Endothelial cell of umbilical vein (primary cell): Measurements from ENCODE around the gene ATG7. TPM values are rescaled to one million over a fixed set of nuclear protein-coding genes. Genes with fewer than 3 reads are reported as not detected.

Source experiments
- BruUV-seq: library from RNA; stranded (reverse); fragments of 400-500 nt; replicated peaks from 2 replicates; lab custom pipeline; 2021; lab: Mats Ljungman, UMichigan
- CTCF ChIA-PET: fragments of 300-600, 350-600 bp; sonication (Branson Sonifier 250); formaldehyde crosslinking; loops from one replicate; lab custom pipeline; 2021; ENCODE audit warnings: antibody characterized with exemption, inconsistent platforms; lab: Charles Lee
- POLR2A ChIA-PET: fragments of 300-600, 350-600 bp; sonication (Branson Sonifier 250); formaldehyde crosslinking; loops from one replicate; lab custom pipeline; 2021; ENCODE audit warnings: antibody characterized with exemption, inconsistent platforms; lab: Charles Lee
- DNase-seq: peaks from one replicate; pipeline ENCODE4 v3.0.0-alpha.2; 2011; ENCODE audit warnings: low read depth, low spot score
- FAIRE-seq: peaks from 2 replicates; lab custom pipeline; 2011; peaks lifted over from hg19 to GRCh38; lab: Jason Lieb, UNC
- H2AFZ ChIP-seq: 2 replicates; pipeline ENCODE4 v1.6.0; 2012; ENCODE audit warnings: low read depth, low read length, control low read depth, inconsistent platforms
- H3K27ac ChIP-seq: 2 replicates; pipeline ENCODE4 v1.5.1; 2011; ENCODE audit warnings: low read depth, mild to moderate bottlenecking, control low read depth, low read length, moderate library complexity; ENCODE audit not compliant: insufficient read depth
- H3K27me3 ChIP-seq, 2 experiments: 2 replicates each; pipeline versions ENCODE4 v1.6.0 to v1.6.1; 2011; ENCODE audit warnings: low read length in 2 of 2, mixed read lengths in 1 of 2; ENCODE audit not compliant: control insufficient read depth in 2 of 2, insufficient read depth in 2 of 2
- H3K36me3 ChIP-seq, 2 experiments: 2 replicates in 1 of 2; 3 replicates in 1 of 2; pipeline ENCODE4 v1.5.1; 2011; ENCODE audit warnings: low read length in 2 of 2, mild to moderate bottlenecking in 1 of 2, moderate library complexity in 1 of 2; ENCODE audit not compliant: control insufficient read depth in 2 of 2, insufficient read depth in 2 of 2; ENCODE audit errors: extremely low read depth in 1 of 2
- H3K4me1 ChIP-seq: 3 replicates; pipeline ENCODE4 v1.5.1; 2011; ENCODE audit warnings: mild to moderate bottlenecking, low read length; ENCODE audit not compliant: control insufficient read depth, insufficient read depth; ENCODE audit errors: extremely low read depth
- H3K4me2 ChIP-seq: 2 replicates; pipeline ENCODE4 v1.6.1; 2011; ENCODE audit warnings: low read length, control low read depth, mixed read lengths; ENCODE audit not compliant: insufficient read depth
- H3K4me3 ChIP-seq, 3 experiments: fragments of 200-600 bp in 1 of 3; sonication (generic), shearing (Covaris generic) in 1 of 3; replicated peaks in 1 of 3; 2 replicates each; pipeline ENCODE4 v1.5.1; 2011 to 2016; ENCODE audit warnings: control low read depth in 3 of 3, low read length in 3 of 3, mild to moderate bottlenecking in 2 of 3, inconsistent platforms in 1 of 3, low read depth in 1 of 3, moderate library complexity in 1 of 3; ENCODE audit not compliant: insufficient read depth in 1 of 3
- H3K79me2 ChIP-seq: 2 replicates; pipeline ENCODE4 v1.6.0; 2012; ENCODE audit warnings: low read length, inconsistent platforms; ENCODE audit not compliant: control insufficient read depth, insufficient read depth
- H3K9ac ChIP-seq: replicated peaks from 2 replicates; pipeline ENCODE3; 2011; ENCODE audit warnings: low read length, control low read depth; ENCODE audit not compliant: insufficient read depth; ENCODE audit errors: extremely low read depth
- H3K9me1 ChIP-seq: replicated peaks from 3 replicates; pipeline ENCODE4 v1.6.0; 2011; ENCODE audit warnings: mild to moderate bottlenecking, low read length; ENCODE audit not compliant: control insufficient read depth, insufficient read depth; ENCODE audit errors: extremely low read depth
- H3K9me3 ChIP-seq: replicated peaks from 2 replicates; pipeline ENCODE4 v1.5.1; 2012; ENCODE audit warnings: low read length, inconsistent platforms; ENCODE audit not compliant: control insufficient read depth, insufficient read depth
- H4K20me1 ChIP-seq: replicated peaks from 2 replicates; pipeline ENCODE3; 2011; ENCODE audit warnings: mild to moderate bottlenecking, low read length; ENCODE audit not compliant: control insufficient read depth, insufficient read depth; ENCODE audit errors: extremely low read depth
- EZH2 ChIP-seq: IDR thresholded peaks from 2 replicates; pipeline ENCODE4 v1.6.1; 2012; ENCODE audit warnings: borderline replicate concordance, low read depth, mild to moderate bottlenecking, moderate library complexity, low read length, inconsistent platforms; ENCODE audit not compliant: severe bottlenecking
- FOS ChIP-seq: IDR thresholded peaks from 2 replicates; pipeline ENCODE4 v1.6.1; 2011; ENCODE audit warnings: mild to moderate bottlenecking, low read length, moderate library complexity, borderline replicate concordance; ENCODE audit not compliant: insufficient read depth
- GATA2 ChIP-seq: IDR thresholded peaks from 2 replicates; pipeline ENCODE4 v1.7.0; 2011; ENCODE audit warnings: low read depth, mild to moderate bottlenecking, moderate library complexity, mixed read lengths, low read length; ENCODE audit not compliant: insufficient read length, insufficient read depth
- JUN ChIP-seq: IDR thresholded peaks from 2 replicates; pipeline ENCODE4 v1.6.1; 2011; ENCODE audit warnings: borderline replicate concordance, low read depth; ENCODE audit not compliant: insufficient read length, insufficient read depth
- MAX ChIP-seq: IDR thresholded peaks from 2 replicates; pipeline ENCODE4 v1.6.1; 2011; ENCODE audit not compliant: insufficient read depth, insufficient read length
- MYC ChIP-seq: IDR thresholded peaks from one replicate; pipeline ENCODE4 v1.6.1; 2011; ENCODE audit warnings: mild to moderate bottlenecking, low read depth, low read length
- POLR2A ChIP-seq: IDR thresholded peaks from 2 replicates; pipeline ENCODE4 v1.6.1; 2012; ENCODE audit warnings: low read depth, mild to moderate bottlenecking, control low read depth, low read length
- POLR2AphosphoS5 ChIP-seq: IDR thresholded peaks from 2 replicates; pipeline ENCODE4 v1.6.1; 2012; ENCODE audit warnings: low read depth, mild to moderate bottlenecking, control low read depth, low read length, moderate library complexity; ENCODE audit not compliant: insufficient read depth
- dilution Hi-C: fragments of 300-500 bp; cut with MboI; formaldehyde crosslinking; loops from one replicate; pipeline ENCODE4 v1.15.0; 2019; ENCODE audit warnings: low sequenced_read_pairs; ENCODE audit not compliant: extremely low pct_ligation_motif_present
- intact Hi-C: fragments of 100-400 bp; cut with micrococcal nuclease; formaldehyde crosslinking; loops from one replicate; pipeline ENCODE4 v1.10.0; 2022
- polyA plus RNA-seq, 4 experiments: library from polyadenylated mRNA; depleted of rRNA in 3 of 4; stranded (reverse) in 3 of 4; unstranded in 1 of 4; fragments of >200 nt; gene quantifications; 2 replicates each; pipeline versions ENCODE4 v1.2.1 to v1.2.3, GENCODE V29; 2011 to 2012; ENCODE audit warnings: missing spikeins in 1 of 4
- total RNA-seq: library from RNA; stranded (reverse); gene quantifications from 2 replicates; pipeline ENCODE4 v1.2.3, GENCODE V29; 2021
- TF ChIP-seq, protein P1 (sequence below), 2 donors: IDR thresholded peaks; 1 replicate in 1 of 2; 2 replicates in 1 of 2; pipeline ENCODE4 v1.5.1; 2011; ENCODE audit warnings: low read length in 2 of 2, mild to moderate bottlenecking in 2 of 2, moderate library complexity in 2 of 2, control low read depth in 1 of 2, inconsistent platforms in 1 of 2, low read depth in 1 of 2; ENCODE audit not compliant: insufficient read depth in 1 of 2; ENCODE audit errors: extremely low read depth in 1 of 2

ATG7 gene
- total and polyA plus RNA-seq, 2 donors (not counting 3 experiments of a cell fraction or from before 2014, with no cell fraction given): 30.8 to 48.3 TPM

DNA sequence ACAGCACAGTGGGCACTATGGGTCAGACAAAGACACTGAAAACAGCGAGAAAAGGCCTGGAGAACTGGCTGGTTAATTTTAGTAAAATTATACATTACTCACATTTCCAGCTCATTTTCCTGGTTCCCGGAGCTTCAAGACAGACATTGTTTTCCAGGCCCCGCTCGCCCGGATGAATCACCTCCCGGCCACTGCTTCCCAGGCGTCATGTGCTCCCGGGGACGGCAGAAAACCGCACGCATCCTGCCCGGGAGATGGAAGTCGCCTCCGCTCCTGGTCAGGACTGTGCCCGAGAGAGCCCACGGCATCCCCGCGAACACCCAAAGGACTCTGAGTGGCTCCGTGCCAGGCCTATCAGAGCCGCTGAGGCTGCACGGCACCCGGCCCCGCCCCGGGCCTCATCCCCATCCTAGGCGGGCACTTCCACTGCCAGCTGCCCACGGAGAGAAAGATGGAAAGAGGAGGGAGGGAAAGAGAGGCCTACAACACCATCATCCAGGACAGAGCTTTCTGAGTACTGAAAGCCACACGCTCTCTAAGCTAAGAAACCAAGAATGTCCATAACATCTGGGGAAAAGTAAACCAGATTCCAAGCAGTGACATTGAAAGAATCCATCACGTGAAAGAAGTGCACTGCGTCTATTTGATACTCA lies 296.4 kb downstream of the ATG7 start:
- DNase-seq (peak; percentile 97), FAIRE-seq (peak; percentile 99)
- peaks cover 10 to 17% of the 10 kb centered on the region in 2 experiments for H3K36me3 ChIP-seq
- H3K9me3 ChIP-seq: no peaks in the 10 kb centered on the region
- ChIA-PET CTCF (interaction anchor here (0.6 to 4.4 kb wide), 14 partner anchors 11 to 194 kb away, joined by 3 to 21 read pairs (median 4); partner anchors contain the start of gene VGLL4), POLR2A (interaction anchor here (1.0 to 1.6 kb wide), 3 partner anchors 11 to 70 kb away, joined by 3 to 5 read pairs (median 3); no protein-coding TSS in a partner anchor)
- H3K4me1 ChIP-seq: peaks cover 53% of the 10 kb centered on the region
- H2AFZ ChIP-seq: no peak overlapping the region
- TF ChIP-seq MYC: no peak
- TF ChIP-seq JUN: peak; percentile 69
- peak; percentile 74 for TF ChIP-seq POLR2A
- TF ChIP-seq, protein P1, sequence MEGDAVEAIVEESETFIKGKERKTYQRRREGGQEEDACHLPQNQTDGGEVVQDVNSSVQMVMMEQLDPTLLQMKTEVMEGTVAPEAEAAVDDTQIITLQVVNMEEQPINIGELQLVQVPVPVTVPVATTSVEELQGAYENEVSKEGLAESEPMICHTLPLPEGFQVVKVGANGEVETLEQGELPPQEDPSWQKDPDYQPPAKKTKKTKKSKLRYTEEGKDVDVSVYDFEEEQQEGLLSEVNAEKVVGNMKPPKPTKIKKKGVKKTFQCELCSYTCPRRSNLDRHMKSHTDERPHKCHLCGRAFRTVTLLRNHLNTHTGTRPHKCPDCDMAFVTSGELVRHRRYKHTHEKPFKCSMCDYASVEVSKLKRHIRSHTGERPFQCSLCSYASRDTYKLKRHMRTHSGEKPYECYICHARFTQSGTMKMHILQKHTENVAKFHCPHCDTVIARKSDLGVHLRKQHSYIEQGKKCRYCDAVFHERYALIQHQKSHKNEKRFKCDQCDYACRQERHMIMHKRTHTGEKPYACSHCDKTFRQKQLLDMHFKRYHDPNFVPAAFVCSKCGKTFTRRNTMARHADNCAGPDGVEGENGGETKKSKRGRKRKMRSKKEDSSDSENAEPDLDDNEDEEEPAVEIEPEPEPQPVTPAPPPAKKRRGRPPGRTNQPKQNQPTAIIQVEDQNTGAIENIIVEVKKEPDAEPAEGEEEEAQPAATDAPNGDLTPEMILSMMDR (IDR thresholded peaks at IDR 0.05; ENCODE audit: extremely low read depth in 1 of 2, insufficient read depth in 1 of 2, low read depth in 1 of 2, low read length in 2 of 2): no peak
- TF ChIP-seq EZH2: no peak
- peak; percentile 60 for TF ChIP-seq MAX
- TF ChIP-seq POLR2AphosphoS5: peak; percentile 77
- peak; percentile 89 for TF ChIP-seq FOS
- TF ChIP-seq GATA2: no peak
- peak overlapping the region; percentile 91 for H3K9ac ChIP-seq
- no peaks in the 10 kb centered on the region for H3K9me1 ChIP-seq
- H3K4me2 ChIP-seq: peak overlapping the region; percentile 51
- dilution Hi-C loops: no loop called here
- intact Hi-C loops: loop anchor here (1.0 to 10.0 kb wide), 11 partner anchors 10 to 364 kb away; no protein-coding TSS in a partner anchor
- BruUV-seq: TSS peak; percentile 85
- peak overlapping the region; percentile 97 for H3K27ac ChIP-seq
- H3K27me3 ChIP-seq: no peaks in the 10 kb centered on the region
- peak overlapping the region in 2 of 3 experiments; percentile 3 to 10 for H3K4me3 ChIP-seq
- peaks cover 80% of the 10 kb centered on the region for H3K79me2 ChIP-seq
- no peaks in the 10 kb centered on the region for H4K20me1 ChIP-seq
